GM12873 (cell line): ENCODE measurements around the gene ADAMTSL1.

Experiments used
- TF ChIP-seq, protein P1 (sequence below): IDR thresholded peaks from 2 replicates; pipeline ENCODE4 v1.5.1; 2012; ENCODE audit warnings: low read depth, mild to moderate bottlenecking, moderate library complexity, low read length, control low read depth; ENCODE audit not compliant: insufficient read depth; ENCODE audit errors: missing control alignments

ADAMTSL1 gene

DNA sequence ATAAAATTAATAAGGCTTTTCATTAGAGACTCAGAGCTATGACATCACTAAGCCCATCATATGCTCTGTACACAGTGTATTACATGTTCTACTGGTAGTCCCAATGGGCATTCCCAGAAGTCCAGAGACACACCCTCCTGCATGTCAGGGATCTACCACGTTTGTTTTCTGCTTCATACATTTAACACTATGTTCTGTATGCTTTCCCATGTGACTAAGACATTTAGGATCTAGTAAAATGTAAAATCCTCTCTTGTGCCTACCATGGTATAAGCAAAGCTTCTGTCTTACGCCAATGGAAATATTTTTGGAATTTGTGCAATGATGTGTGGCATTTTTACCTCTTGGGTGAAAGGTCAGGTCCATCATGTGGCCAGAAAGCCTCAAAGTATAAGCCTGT lies 192.4 kb downstream of the ADAMTSL1 start:
- TF ChIP-seq, protein P1, sequence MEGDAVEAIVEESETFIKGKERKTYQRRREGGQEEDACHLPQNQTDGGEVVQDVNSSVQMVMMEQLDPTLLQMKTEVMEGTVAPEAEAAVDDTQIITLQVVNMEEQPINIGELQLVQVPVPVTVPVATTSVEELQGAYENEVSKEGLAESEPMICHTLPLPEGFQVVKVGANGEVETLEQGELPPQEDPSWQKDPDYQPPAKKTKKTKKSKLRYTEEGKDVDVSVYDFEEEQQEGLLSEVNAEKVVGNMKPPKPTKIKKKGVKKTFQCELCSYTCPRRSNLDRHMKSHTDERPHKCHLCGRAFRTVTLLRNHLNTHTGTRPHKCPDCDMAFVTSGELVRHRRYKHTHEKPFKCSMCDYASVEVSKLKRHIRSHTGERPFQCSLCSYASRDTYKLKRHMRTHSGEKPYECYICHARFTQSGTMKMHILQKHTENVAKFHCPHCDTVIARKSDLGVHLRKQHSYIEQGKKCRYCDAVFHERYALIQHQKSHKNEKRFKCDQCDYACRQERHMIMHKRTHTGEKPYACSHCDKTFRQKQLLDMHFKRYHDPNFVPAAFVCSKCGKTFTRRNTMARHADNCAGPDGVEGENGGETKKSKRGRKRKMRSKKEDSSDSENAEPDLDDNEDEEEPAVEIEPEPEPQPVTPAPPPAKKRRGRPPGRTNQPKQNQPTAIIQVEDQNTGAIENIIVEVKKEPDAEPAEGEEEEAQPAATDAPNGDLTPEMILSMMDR = no peak

DNA sequence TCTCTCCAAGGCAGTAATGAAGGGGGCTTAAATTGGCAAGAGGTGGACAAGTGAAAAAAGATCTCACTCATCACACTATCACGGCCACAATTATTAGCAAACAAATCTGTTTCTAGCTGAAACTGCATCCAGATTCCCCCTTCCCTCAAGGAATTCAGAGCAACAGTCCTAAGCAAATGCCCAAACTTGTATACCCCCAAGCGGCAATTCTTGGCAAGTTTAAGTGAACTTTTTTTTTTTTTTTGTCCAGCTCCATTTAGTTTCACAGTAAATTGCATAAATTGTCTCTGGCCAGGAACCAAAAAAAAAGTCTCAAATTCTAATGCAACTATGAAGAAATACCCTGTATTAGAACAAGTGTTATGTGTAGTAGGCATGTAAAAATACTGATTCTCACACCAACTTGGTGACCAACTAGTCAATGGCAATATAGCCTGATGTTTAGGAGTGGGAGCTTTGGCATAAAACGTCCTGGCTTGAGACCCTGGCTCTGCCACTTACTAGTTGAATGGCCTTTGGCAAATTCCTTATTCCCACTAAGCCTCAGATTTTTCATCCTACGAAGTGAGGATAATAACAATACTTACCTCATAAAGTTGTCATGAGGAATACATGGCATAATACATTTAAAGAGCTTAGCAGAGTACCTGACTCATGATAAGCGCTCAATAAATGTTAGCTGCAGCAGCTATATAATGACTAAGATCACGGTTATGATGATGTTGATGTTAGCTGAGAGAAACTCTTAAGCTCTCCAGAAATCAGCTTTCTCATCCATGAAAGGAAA lies 193.2 kb downstream of the ADAMTSL1 start:
- TF ChIP-seq, protein P1 = no peak

DNA sequence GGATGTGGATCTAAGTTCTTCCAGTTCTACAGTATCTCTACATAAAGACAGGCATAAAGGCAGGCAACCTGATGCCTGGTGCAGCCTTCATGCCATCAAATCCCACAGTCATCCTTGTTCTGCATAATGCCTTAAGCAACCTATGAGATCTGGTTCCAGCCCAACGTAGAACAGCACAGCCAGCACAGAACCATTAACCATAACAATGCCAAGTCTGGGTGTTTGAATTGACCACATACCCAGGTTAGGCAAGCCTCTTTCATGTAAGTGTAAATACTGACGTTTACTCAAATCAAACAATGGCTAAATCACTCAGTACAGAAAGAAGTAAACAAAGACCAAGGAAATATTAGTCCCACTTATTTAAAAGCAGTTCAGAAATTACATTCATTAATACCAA lies 195.0 kb downstream of the ADAMTSL1 start:
- TF ChIP-seq, protein P1 = no peak

DNA sequence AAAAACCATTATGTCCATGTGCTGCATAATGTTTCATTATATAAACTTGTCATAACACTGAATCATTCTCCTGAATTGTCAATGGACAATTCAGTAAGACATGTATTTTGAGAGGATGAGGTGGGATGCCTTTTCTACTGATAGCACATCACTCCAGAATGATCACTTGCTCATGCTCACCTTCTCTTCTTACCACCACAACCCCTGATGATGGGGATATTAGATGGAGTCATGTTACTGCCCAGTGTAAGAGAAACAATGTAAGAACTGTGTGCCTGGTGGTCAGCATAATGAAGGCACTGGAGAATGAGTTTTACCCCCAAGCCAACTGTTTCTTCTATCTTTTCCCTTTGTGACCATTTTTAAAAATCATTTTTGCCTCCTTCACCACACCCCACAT lies 198.8 kb downstream of the ADAMTSL1 start:
- TF ChIP-seq, protein P1 = no peak

DNA sequence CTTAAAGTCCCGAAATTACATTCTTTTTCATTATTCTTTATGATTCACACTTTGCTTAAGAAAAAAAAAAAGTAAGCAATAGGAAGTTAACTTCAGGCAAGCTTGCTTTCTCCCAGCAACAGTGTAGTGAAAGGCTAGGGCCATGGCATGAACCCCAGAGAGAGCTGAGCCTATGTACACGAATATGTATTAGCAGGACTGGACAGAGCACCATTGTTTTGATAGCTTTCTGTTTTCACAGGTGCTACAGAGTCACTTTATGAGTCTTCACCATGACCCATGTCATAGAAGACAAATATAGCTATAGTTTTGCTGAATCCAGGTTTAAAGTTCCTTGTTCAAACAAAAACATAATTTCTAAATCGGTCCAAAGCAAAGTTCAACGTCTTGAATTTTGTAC lies 199.2 kb downstream of the ADAMTSL1 start:
- TF ChIP-seq, protein P1 = no peak

DNA sequence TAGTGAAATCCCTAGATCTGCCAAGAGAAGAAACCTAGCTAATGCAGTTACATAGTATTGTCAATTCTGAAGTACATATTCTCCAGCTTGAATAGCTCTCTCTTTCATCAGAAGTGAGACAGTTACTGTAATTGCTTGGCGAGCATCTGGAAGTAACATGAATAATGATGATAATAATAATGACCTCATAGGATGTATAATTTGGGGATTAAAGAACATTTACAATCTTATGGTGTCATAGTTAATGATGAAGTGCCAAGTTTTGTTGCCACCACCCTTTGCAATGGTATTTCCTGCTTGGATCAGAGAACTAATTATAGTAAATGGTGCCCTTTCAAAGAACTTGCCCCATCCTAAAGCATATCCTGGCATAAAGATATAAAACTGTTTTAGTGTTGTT lies 201.4 kb downstream of the ADAMTSL1 start:
- TF ChIP-seq, protein P1 = no peak

DNA sequence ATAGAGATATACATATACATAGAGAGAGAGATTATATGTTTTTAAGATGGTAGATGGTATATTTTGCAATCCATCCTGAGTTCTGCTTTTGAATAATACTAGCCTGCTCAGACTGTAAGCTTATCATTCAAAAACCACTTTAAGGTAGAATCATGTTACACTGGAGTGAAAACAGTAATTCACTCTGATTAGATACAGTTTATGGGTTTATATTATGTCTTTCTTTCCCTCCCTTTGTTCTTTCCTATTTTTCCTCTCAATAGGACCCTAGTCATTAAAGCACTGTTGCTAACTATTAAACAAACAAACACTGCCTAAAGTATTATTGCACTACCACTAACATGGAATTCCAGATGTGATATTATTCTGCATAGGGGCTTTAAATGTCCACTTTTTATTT lies 202.0 kb downstream of the ADAMTSL1 start:
- TF ChIP-seq, protein P1 = no peak
